ENCODE results near the gene TMEM163.
"Not testable (repeated sequence)": the region's sequence is repeated elsewhere in the genome, so short reads cannot be mapped to it uniquely, and the experiment has no call there.

TMEM163 gene

DNA sequence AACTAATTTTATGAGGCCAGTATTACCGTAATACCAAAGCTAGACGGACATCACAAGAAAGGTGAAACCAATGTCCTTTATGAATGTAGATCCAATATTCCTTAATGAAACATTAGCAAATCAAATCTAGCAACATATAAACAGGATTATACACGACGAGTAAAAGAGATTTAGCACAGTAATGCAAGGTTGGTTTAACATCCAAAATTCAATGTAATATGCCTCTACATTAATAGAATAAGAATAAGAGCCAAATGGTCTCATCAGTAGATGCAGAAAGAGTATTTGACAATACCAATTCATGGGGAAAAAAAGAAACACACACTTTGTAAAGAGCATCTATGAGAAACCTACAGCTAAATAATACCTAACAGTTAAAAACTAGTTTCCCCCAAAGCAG, 99.5 kb downstream of the TMEM163 start:
- no peak for DNase-seq (ENCODE audit: low read depth)

- not testable (repeated sequence) for DNase-seq (ENCODE audit: low read depth)
Observed at GRCh38 chr2:134615480-134615879, 103.3 kb downstream of the TMEM163 start.

GRCh38 chr2:134611316-134611715, 107.5 kb downstream of the TMEM163 start:
- no peak for DNase-seq (ENCODE audit: low read depth)

GRCh38 chr2:134610871-134611270, 107.9 kb downstream of the TMEM163 start:
- DNase-seq (ENCODE audit: low read depth) = no peak

DNA sequence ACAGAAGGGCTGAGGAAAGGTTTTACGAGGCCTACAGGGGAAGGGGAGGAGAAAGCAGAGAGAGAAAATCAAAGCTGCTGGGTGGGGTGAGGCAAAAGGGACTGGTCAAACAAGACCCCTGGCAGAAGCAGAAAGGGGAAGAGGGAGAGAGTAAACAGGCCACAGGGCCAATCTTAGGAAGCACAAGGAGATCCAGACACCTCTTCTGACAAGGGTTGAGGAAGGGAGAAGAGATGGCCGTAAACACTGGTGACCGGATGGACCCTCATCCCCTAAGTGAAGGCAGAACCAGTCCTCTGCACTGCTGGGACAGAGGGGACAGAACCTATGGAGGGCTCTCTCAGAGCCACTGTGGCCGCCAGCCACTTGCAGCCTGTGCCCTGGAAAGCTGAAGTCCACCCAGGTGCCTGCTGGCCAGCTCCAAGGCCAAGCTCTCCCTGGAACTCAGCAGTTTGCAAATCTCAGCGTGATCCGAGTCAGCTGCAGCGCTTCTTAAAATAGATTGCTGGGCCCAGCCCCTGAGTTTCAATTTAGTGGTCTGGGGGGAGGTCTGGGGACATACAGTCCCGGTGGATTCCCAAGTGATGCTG, 108.8 kb downstream of the TMEM163 start:
- DNase-seq (ENCODE audit: low read depth) = no peak

DNA sequence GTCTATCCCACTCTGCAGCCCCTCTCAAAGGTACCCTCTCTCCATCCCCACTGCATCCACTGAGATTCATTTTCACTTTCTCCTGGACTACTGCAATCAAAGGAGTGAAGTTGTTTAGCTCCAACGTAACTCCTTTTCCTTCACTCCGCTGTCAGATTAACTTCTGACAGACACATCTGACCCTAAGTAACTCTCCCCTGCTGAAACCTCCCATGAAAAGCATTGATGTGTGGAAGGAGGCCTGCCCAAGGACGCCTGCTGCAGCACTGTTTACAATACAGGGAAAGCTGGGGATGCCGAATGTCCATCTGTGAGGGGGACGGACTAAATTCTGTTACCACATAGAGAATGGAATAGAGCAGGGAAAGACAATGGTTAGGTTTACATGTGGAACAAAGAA, 114.8 kb downstream of the TMEM163 start:
- no peak for DNase-seq (ENCODE audit: low read depth)

DNA sequence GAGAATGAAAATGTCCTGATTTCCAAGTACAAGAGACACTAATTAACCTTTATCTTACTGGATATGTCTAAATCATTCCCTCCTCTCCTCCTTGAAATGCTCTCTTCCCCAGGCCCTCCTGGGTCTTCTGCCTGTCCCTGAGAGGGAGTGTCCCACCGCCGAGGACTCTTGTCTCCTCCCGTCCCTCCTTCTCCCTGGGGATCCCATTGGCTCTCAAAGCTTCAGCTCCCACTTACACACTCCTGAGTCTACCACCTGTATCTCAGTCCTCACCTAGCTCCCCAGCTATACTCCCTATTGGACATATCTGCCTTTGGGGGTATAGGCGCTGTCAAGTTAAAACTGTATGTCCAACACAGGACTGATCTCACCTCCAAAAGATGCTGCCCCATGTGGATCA, 116.1 kb downstream of the TMEM163 start:
- no peak for DNase-seq (ENCODE audit: low read depth)

GRCh38 chr2:134601264-134601663, 117.5 kb downstream of the TMEM163 start:
- DNase-seq (ENCODE audit: low read depth) = no peak

DNA sequence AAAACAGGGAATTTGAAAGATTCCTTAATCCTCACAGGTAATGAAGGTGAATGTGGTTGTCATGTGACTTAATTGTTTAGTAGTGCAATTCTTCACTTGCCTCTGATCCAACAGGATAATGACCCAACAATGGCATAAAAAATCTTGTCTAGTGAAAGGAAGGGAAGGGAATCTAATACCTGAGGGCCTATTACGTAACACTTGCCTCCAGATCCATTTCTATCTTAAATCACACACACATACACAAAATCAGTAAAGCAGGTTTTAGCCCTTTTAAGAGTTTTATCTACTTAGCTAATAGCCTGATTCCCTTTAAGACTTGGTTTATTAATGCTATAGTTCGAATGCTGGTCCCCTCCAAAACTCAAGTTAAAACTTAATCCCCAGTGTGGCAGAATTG, 118.6 kb downstream of the TMEM163 start:
- no peak for DNase-seq (ENCODE audit: low read depth)

DNA sequence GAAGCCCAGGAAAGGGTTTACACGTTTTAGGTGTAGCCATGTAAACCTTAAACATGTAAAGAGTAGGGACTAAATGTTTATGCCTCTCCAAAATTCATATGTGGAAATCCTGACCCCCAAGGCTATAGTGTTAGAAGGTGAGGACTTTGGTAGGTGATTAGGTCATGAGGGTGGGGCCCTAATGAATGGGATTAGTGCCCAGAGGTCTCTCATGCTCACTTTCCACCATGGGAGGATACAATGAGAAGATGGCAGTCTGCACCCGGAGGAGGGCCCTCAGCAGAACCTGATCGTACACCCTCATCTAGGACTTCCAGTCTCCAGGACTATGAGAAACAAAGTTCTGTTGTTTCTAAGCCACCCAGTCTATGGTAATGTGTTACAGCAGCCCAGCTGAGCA, 119.6 kb downstream of the TMEM163 start:
- DNase-seq (ENCODE audit: low read depth) = no peak

- DNase-seq (ENCODE audit: low read depth) = no peak
Observed at GRCh38 chr2:134594399-134594798, 124.4 kb downstream of the TMEM163 start.

- DNase-seq (ENCODE audit: low read depth) = no peak
Observed at GRCh38 chr2:134593519-134593918, 125.3 kb downstream of the TMEM163 start.

- no peak for DNase-seq (ENCODE audit: low read depth)
Observed at GRCh38 chr2:134592377-134592776, 126.4 kb downstream of the TMEM163 start.

DNA sequence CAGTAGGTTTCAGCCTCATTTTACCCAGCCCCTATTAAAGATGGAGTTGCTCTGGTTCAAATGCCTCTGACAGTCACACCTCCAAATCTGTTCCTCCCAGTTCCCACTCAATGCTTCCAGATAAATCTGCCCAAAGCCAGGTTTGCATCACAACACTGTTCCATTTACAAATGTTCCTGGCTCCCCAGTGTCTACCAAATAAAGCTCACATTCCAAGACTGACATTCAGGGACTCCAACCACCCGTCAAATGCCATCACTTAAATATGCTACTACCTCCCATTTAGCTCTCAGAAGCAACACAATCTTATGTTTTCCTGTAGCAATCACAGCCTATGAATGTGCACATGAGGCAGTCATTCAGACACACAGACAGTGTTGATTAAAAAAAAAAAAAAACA, 127.3 kb downstream of the TMEM163 start:
- no peak for DNase-seq (ENCODE audit: low read depth)

DNA sequence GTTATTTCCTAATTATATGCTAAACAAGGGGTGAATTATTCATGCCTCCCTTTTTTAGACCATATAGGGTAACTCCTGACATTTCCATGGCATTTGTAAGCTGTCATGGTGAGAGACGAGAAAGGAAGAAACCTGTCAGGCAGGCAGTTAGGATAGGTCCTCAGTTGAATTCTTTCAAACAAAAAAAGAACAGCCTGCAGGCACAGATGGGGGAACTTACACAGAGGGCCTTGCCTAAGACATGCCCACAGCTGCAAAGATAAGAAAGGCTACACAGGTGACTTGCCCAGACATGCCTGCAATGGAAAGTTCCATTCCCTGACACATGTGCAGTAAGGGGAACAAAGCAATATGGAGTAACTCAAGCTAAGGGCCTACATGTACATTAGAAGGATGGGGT, 128.1 kb downstream of the TMEM163 start:
- no peak for DNase-seq (ENCODE audit: low read depth)

DNA sequence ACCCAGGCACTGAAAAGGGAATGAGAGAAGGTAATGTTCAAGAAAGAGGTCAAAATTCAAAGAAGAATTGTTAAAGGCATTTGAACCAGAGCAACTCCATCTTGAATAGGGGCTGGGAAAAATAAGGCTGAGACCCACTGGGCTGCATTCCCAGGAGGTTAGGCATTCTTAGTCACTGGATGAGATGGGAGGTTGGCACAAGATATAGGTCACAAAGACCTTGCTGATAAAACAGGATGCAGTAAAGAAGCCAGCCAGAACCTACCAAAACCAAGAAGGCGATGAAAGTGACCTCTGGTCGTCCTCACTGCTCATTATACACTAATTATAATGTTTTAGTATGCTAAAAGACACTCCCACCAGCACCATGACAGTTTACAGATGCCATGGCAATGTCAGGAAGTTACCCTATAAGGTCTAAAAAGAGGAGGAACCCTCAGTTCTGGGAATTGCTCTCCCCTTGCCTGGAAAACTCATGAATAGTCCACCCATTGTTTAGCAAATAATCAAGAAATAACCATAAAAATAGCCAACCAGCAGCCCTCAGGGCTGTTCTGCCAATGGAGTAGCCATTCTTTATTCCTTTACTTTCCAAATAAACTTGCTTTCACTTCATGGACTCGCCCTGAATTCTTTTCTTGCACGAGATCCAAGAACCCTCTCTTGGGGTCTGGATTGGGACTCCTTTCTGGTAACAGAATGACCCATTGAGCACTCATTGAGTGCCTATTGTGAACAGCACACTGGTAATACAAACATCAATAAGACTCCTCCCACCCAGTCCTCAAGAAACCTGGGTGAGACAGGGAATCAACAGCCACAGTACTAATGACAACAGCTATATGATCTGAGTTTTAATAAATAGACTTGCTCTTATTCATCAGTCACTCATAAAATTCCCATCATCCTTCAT, 129.4 kb downstream of the TMEM163 start:
- DNase-seq (ENCODE audit: low read depth) = not testable (repeated sequence)

- no peak for DNase-seq (ENCODE audit: low read depth)
Observed at GRCh38 chr2:134588556-134588955, 130.2 kb downstream of the TMEM163 start.

DNA sequence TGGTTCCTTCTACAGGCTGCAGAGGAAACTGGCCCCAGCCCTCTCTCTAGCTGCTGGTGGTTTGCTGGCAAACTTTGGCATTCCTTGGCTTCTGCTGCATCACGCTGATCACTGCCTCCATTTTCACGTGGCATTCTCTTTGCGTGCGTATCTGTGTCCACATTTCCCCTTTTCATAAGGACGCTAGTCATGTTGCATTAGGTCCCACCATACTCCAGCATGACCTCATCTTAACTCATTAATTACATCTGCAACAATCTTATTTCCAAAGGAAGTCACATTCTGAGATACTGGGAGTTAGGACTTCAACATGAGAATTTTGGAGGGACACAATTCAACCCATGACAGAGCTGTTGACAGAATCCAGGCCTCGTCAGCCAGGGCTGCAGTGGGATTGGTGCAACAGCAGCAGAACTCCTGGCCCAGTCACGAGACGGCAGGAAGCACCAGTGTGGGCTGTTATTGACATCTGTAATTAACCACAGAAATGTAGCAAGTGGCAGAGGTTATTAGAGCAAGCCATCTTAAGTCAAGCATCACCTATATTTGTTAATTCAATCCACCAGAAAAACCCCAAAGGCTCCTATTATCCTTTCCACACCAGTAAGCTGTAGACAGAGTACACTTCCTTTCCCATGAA, 132.4 kb downstream of the TMEM163 start:
- no peak for DNase-seq (ENCODE audit: low read depth)

DNA sequence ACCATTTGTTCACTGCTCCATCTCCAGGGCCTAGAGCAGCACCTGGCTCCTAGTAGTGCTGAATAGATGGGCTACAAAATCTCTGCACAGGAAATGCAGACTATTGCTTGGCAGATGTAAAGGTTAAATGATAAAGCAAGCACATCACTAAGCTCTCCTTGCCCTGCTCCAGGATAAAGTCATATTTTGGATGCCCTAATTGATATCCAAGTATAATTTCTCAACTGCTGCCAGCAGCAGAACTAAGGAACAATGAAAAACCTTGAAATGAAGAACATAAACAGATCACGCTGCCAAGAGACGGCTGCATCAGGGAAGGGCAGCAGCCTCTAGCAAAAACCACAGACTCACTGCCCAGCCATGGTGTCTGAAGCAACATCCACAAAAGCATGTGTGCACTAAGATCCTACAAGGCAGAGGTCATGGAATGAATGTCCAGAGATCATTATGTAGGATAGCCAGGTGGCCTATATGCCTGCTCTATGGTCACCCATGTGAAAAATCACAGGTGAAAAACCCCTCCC, 134.7 kb downstream of the TMEM163 start:
- DNase-seq (ENCODE audit: low read depth) = no peak

DNA sequence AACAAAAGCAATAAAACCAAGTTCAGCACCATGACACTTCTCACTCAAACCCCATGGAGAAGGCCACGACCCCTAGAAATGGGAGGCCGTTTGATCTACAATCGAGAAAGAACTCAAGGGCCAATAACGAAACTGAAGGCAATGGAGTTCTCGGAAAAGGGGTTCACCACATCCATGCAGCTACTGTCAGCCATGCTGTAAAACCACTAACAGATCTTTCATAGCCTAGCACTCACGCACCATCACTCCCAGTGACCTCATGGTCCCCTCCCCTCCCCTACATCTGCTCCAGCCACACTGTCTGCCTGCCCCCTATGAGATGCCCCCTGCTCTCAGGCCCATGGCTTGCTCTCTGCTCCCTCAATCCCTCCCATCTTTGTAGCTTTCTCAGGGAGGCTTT, 135.3 kb downstream of the TMEM163 start:
- no peak for DNase-seq (ENCODE audit: low read depth)

- DNase-seq (ENCODE audit: low read depth) = no peak
Observed at GRCh38 chr2:134582547-134582899, 136.3 kb downstream of the TMEM163 start.

DNA sequence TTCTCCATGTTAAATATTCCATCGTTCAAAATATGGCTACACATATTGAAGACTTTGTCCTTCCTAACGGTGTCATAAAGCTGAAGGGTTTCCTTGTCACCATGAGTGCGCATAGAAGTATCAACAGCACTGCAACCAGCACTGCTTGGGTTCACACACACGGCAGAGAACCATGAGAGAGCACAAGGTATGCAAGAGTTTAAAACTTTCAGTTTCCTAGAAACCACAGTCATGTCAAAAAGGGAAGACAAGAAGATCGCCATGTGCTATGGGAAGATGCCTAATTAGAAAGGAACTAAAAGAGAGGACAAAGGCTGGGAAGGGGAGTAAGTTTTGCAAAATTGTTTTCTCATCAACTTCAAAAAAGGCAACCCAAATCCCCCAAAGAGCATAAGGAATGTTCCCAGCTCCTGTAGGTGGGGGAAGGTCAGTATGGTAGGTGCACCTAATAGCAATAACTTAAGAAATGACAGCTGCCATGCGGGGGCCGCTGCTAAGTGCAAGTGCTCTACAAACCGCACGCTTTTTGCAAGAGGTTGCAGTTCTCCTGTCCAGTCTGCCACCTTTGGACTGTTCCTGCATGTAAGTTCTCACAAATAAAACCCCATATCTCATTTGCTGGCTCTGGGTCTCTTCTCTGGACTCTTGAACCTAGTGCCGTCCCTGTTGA, 136.8 kb downstream of the TMEM163 start:
- DNase-seq (ENCODE audit: low read depth) = no peak
